NCI-H1092 treated with DMSO at 0.1 percent for 48 hours (cell line): ENCODE measurements around the gene NTSR2.

Source experiments
- DNase-seq: peaks from one replicate; lab custom pipeline; 2025; lab: John Stamatoyannopoulos, UW

NTSR2 gene

GRCh38 chr2:11628675-11629074 lies 41.3 kb downstream of the NTSR2 start:
- DNase-seq: no peak

GRCh38 chr2:11625671-11626070 lies 44.3 kb downstream of the NTSR2 start:
- DNase-seq: no peak

DNA sequence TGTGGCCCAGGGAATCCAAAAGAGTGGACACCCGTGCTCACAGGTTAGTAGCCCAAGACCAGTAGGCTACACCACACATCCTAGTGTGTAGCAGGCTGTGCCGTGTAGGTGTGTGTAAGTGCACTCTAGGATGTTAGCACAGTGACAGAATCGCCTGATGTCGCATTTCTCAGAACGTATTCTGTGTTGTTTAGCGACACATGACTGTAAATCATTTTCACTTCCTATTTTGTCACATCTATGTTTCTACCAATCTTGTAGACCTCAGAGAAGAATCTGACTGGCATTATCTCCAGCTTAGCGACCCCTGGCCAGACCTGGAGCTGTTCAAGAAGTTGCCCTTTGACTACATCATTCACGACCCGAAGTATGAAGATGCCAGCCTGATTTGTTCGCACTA lies 45.1 kb downstream of the NTSR2 start:
- DNase-seq: no peak

- DNase-seq: no peak
Measured at GRCh38 chr2:11622611-11623010, 47.4 kb downstream of the NTSR2 start.

DNA sequence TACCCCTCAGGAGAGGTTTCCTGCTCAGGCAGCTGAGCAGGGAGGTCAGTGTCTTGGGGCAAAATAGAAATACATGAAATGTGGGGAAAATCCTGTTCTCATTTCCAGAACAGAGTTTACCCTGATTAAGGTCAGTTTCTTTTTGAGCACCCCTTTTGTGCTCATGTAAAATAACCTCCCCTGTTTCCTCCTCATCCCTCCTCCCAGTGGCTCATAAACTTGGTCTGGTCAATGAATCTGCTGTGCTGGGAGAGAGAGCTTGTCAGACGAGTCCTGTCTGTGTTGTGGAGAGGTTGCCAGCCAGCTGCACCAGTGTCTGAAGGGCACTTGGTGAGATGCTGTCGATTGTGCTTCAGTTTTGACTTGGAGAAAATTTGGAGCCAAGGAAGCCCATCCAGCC lies 48.6 kb downstream of the NTSR2 start:
- no peak for DNase-seq

DNA sequence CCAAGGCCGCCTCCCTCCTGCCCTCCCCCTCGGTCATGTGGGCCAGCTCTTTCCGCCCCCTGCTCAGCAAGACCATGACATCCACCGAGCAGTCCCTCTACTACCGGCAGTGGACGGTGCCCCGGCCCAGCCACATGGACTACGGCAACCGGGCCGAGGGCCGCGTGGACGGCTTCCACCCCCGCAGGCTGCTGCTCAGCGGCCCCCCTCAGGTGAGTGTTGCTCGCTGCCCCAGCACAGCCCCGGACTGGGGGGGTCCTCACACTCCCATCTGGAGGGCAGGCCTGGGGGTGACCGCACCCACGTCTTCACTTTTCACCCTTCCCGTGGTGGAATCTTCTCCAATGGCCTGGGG lies 51.3 kb downstream of the NTSR2 start:
- no peak for DNase-seq

- DNase-seq: no peak
Measured at GRCh38 chr2:11617984-11618707, 51.8 kb downstream of the NTSR2 start.

DNA sequence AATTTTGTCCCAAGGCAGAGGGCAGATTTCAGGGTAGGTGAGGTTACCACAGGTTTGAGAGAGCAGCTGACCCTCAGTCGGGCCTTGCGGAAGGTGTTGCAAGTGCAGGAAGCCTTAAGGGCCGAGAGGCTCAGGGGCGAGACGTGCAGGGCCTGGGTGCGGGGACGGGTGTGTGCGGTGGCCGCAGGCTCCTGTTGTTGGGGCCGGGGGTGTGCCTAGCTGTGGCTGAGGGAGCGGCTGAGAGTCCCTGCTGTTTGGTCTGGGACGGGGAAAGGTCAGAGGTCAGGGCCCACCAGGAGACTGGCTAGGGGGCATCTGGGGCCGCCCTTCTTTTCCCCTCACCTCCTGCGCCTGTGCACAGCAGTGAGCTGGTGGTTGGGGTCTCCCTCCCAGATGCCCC lies 52.5 kb downstream of the NTSR2 start:
- no peak for DNase-seq

DNA sequence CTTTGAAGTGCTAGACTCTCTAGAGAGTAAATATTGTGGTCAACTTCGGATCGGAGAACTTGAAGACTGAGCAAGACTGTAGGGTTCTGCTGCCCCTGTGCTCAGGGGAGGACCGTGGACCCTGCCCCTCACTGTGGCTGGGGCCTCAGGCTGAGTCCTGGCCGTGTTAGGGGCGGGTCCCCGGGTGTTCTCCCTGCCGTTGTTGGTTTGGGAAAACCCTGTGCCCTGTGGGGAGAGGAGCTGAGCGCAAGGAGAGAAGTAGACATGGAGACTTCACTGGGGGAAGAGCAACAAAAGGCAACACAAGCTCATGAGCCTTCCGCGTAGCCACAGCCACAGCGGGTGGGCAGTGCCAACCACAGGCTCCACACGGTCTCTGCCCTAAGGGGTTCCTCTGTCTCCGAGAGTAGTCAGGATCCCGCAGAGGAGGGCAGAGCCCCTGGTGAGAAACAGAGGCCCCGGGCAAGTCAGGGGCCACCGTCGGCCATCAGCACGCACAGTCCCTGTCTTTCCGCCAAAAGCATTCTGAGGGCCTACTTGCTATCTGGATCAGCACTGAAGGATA lies 53.1 kb downstream of the NTSR2 start:
- no peak for DNase-seq

- DNase-seq: no peak
Measured at GRCh38 chr2:11616097-11616687, 53.8 kb downstream of the NTSR2 start.

DNA sequence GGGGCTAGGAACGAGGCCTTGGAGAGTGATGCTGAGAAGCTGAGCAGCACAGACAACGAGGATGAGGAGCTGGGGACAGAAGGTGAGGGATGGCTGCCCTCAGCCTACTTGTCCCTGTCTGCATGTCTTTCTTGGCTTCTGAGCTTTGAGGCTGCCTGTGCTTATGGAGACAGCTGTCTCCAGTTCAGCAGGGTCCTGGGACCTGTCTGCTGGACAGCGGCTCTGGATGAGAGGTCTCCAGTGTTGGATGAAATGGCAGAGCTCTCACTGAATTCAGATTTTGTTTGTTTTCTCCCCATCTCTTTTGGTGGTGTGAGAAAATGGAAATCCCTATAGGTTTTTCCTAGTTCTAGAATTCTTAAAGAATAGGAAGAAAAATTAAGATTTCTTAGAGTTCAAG lies 54.8 kb downstream of the NTSR2 start:
- no peak for DNase-seq

DNA sequence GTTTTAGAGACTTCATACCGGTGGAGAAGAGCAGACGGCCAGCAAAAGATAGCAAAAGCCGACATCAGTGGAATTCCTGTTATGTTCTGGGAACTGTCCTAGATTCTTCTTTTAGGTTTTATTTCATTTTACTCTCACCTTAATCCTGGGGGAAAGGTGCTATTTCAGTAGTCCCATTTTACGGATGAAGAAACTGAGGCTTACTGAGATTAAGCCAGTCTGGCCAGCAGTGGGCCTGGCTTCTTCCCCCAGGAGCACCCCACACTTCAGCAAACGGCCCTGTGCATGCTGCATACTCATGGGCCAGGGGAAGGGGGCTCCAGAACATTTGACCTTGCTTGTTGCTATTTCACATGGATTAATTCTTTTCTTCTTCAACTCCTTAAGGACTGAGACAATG lies 56.7 kb downstream of the NTSR2 start:
- no peak for DNase-seq

- no peak for DNase-seq
Measured at GRCh38 chr2:11612553-11613215, 57.3 kb downstream of the NTSR2 start.

DNA sequence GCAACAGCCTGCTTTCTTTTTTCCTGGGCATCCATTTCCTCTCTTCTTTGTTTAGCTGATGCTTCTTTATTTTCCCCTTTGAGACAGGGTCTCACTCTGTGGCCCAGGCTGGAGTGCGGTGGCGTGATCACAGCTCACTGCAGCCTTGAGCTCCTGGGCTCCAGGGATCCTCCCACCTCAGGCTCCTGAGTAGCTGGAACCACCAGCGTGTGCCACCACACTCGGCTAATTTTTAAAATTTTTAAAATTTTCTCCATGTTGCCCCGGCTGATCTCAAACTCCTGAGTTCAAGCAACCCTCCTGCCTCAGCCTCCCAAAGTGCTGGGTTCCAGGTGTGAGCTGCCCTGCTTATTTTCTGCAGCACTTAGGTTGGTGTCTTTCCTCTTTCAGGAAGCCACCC lies 58.7 kb downstream of the NTSR2 start:
- DNase-seq: no peak

- no peak for DNase-seq
Measured at GRCh38 chr2:11610624-11611242, 59.3 kb downstream of the NTSR2 start.
